HG03575 (cell line): ENCODE results near the gene GTPBP3.
"Not testable (repeated sequence)": the region's sequence is repeated elsewhere in the genome, so short reads cannot be mapped to it uniquely, and the experiment has no call there.

Source experiments
- ATAC-seq: cut with Tn5 transposase; IDR thresholded peaks from one replicate; pipeline ENCODE4 v1.9.1; 2021; ENCODE audit not compliant: unreplicated experiment, insufficient number of reproducible peaks, low FRiP score; ENCODE audit errors: extremely low read depth

GTPBP3 gene

GRCh38 chr19:17363852-17364605 lies 26.7 kb downstream of the GTPBP3 start:
- ATAC-seq, result not testable (repeated sequence)

GRCh38 chr19:17365361-17365760 lies 28.0 kb downstream of the GTPBP3 start:
- no peak for ATAC-seq

GRCh38 chr19:17370026-17370587 lies 32.8 kb downstream of the GTPBP3 start:
- peak; percentile 85 for ATAC-seq

- ATAC-seq, result no peak
Measured at GRCh38 chr19:17376935-17377600, 39.7 kb downstream of the GTPBP3 start, which contains the start of gene PLVAP. PLVAP (minus strand) TSS chr19:17377342; CDS start chr19:17377288, 54 bp downstream.

- no peak for ATAC-seq
Measured at GRCh38 chr19:17378271-17378670, 40.9 kb downstream of the GTPBP3 start.

GRCh38 chr19:17379221-17379631 lies 41.9 kb downstream of the GTPBP3 start:
- no peak for ATAC-seq

GRCh38 chr19:17380426-17381138 lies 43.2 kb downstream of the GTPBP3 start:
- ATAC-seq, result no peak

GRCh38 chr19:17385878-17386611 lies 48.7 kb downstream of the GTPBP3 start:
- no peak for ATAC-seq

GRCh38 chr19:17389288-17389687 lies 51.9 kb downstream of the GTPBP3 start:
- ATAC-seq, result no peak

GRCh38 chr19:17389957-17390664 lies 52.8 kb downstream of the GTPBP3 start:
- ATAC-seq, result no peak

- ATAC-seq, result no peak
Measured at GRCh38 chr19:17390665-17391370, 53.5 kb downstream of the GTPBP3 start.

GRCh38 chr19:17391371-17392151 lies 54.2 kb downstream of the GTPBP3 start:
- ATAC-seq, result no peak
